GM19043 (cell line): ENCODE measurements around the gene SYN1.

Source experiments
- ATAC-seq: cut with Tn5 transposase; IDR thresholded peaks from one replicate; pipeline ENCODE4 v1.9.1; 2021; ENCODE audit warnings: low read depth; ENCODE audit not compliant: unreplicated experiment

The SYN1 gene

GRCh38 chrX:47540754-47541538 is 78.7 kb downstream of the SYN1 start:
- no peak for ATAC-seq

GRCh38 chrX:47539860-47540259 is 79.8 kb downstream of the SYN1 start:
- no peak for ATAC-seq

GRCh38 chrX:47530049-47530448 is 89.6 kb downstream of the SYN1 start:
- no peak for ATAC-seq

DNA sequence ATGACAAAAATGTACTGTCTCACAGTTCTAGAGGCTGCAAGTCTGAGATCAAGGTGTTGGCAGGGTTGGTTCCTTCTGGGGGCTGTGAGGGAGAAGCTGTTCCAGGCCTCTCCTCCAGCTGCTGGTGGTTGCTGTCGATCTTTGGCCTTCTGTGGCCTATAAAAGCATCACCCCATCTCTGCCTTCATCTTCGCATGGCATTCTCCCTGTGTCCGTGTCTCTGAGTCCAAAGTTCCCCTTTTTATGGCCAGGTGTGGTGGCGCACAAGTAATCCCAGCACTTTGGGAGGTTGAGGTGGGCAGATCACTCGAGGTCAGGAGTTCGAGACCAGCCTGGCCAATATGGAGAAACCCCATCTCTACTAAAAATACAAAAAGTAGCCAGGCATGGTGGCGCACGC is 90.1 kb downstream of the SYN1 start:
- ATAC-seq = no peak

DNA sequence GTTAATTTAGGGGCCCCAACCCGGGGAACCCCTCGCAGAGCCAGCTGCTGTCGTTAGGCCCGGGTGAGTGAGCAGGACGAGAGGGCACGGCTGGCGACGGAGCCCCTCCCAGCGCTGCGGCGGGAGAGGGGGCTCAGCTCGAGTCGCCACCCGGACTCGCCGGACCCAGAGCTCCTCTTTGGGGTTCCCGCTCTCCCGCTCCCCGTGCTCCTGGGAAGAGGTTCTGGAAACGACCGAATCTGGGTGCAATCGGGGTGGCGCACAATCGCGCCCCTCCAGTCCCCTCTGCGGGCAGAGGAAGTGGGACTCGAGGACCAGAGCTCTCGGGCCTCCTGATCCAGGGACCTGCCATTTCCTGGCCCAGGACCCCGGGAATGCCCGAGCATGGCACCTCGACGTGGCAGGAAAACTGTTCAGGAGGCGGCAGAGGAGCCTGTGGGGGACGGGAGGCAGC is 95.9 kb downstream of the SYN1 start:
- ATAC-seq = no peak

- ATAC-seq = no peak
Observed at GRCh38 chrX:47523297-47523696, 96.4 kb downstream of the SYN1 start.
